ENCODE results near the gene SMIM41. TPM values are rescaled to one million over a fixed set of nuclear protein-coding genes. Genes with fewer than 3 reads are reported as not detected.
"Not testable (repeated sequence)": the region's sequence is repeated elsewhere in the genome, so short reads cannot be mapped to it uniquely, and the experiment has no call there.

Gene SMIM41
- total and polyA plus RNA-seq, 11 donors, result 0.08 to 0.65 (median 0.32) TPM; not detected in 6

- Histone ChIP-seq H3K27me3 (peaks cover 0 to 33% (median 4%) of the 10 kb centered on the region in 9 donors), H3K4me1 (peaks cover 0 to 20% (median 7%) of the 10 kb centered on the region in 12 donors)
- H3K27ac ChIP-seq, H3K36me3 ChIP-seq, ATAC-seq, DNase-seq, H3K4me3 ChIP-seq, H3K9me3 ChIP-seq: not testable (repeated sequence)
- 87 to 91% (median 88%) methylated on average over 19 to 20 of the region's 20 CpGs for WGBS, 4 donors
- intact Hi-C loops (cut with DNase I), result loop anchor here in 1 of 10 donors (5.0 kb wide), 1 partner anchor 116 kb away; no protein-coding TSS in a partner anchor
Observed at GRCh38 chr12:52117806-52118475, 38.4 kb downstream of the SMIM41 start.

GRCh38 chr12:52119398-52120254 is 40.1 kb downstream of the SMIM41 start:
- Histone ChIP-seq H3K27me3 (peaks cover 0 to 29% (median 4%) of the 10 kb centered on the region in 9 donors), H3K4me1 (peaks cover 0 to 24% (median 7%) of the 10 kb centered on the region in 12 donors), H3K27ac (peak overlapping the region in 2 of 12 donors; percentile 18 to 26), H3K4me3 (no peak overlapping the region), H3K9me3 (no peaks in the 10 kb centered on the region), H3K36me3 (no peaks in the 10 kb centered on the region)
- DNase-seq, result peak in 1 of 5 donors; percentile 45
- 26 to 33% (median 29%) methylated on average over 21 to 23 of the region's 23 CpGs for WGBS, 4 donors
- peak; percentile 30 to 71 (median 61) for ATAC-seq
- no peak for TF ChIP-seq POLR2A (IDR thresholded peaks at IDR 0.05)
- TF ChIP-seq, protein P1, sequence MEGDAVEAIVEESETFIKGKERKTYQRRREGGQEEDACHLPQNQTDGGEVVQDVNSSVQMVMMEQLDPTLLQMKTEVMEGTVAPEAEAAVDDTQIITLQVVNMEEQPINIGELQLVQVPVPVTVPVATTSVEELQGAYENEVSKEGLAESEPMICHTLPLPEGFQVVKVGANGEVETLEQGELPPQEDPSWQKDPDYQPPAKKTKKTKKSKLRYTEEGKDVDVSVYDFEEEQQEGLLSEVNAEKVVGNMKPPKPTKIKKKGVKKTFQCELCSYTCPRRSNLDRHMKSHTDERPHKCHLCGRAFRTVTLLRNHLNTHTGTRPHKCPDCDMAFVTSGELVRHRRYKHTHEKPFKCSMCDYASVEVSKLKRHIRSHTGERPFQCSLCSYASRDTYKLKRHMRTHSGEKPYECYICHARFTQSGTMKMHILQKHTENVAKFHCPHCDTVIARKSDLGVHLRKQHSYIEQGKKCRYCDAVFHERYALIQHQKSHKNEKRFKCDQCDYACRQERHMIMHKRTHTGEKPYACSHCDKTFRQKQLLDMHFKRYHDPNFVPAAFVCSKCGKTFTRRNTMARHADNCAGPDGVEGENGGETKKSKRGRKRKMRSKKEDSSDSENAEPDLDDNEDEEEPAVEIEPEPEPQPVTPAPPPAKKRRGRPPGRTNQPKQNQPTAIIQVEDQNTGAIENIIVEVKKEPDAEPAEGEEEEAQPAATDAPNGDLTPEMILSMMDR (IDR thresholded peaks at IDR 0.05), result peak; percentile 43 to 66 (median 54)
- intact Hi-C loops (cut with DNase I), result loop anchor here in 6 of 10 donors (1.0 to 10.0 kb wide), 5 partner anchors 37 to 225 kb away; no protein-coding TSS in a partner anchor

- Histone ChIP-seq H3K27ac (peak overlapping the region in 1 of 12 donors; percentile 23), H3K36me3 (no peaks in the 10 kb centered on the region), H3K27me3 (peaks cover 0 to 17% (median 3%) of the 10 kb centered on the region in 9 donors), H3K4me3 (no peak overlapping the region), H3K9me3 (no peaks in the 10 kb centered on the region), H3K4me1 (peaks cover 0 to 39% (median 17%) of the 10 kb centered on the region in 12 donors)
- DNase-seq (no peak), ATAC-seq (peak in 1 of 4 donors; percentile 6)
- 67 to 75% (median 71%) methylated on average over 16 to 19 of the region's 19 CpGs for WGBS, 4 donors
- intact Hi-C loops (cut with DNase I), result loop anchor here in 5 of 10 donors (1.0 to 10.0 kb wide), 5 partner anchors 39 to 226 kb away; no protein-coding TSS in a partner anchor
- TF ChIP-seq POLR2A (IDR thresholded peaks at IDR 0.05), result no peak
- TF ChIP-seq, protein P1 (IDR thresholded peaks at IDR 0.05), result no peak
Observed at GRCh38 chr12:52120951-52121823, 41.7 kb downstream of the SMIM41 start.
